CD4-positive, alpha-beta T cell (primary cell): ENCODE results near the gene CAPN15. TPM values are rescaled to one million over a fixed set of nuclear protein-coding genes. Genes with fewer than 3 reads are reported as not detected.
A peak's percentile ranks its signal among the peaks of the same experiment; 100 is the strongest.

Experiments
- ATAC-seq: fragments of 200-7000 bp; cut with Tn5 transposase; one replicate; pipeline ENCODE4 v1.10.0; 2022; ENCODE audit warnings: mild to moderate bottlenecking; ENCODE audit not compliant: poor library complexity
- CTCF ChIA-PET: fragments of 350-600 bp; sonication (Branson Sonifier 250); formaldehyde crosslinking; loops from one replicate; lab custom pipeline; 2021; ENCODE audit warnings: antibody characterized with exemption, inconsistent platforms; lab: Charles Lee
- POLR2A ChIA-PET: fragments of 350-600 bp; sonication (Branson Sonifier 250); formaldehyde crosslinking; loops from one replicate; lab custom pipeline; 2021; ENCODE audit warnings: antibody characterized with exemption, inconsistent platforms; lab: Charles Lee
- DNase-seq, 14 experiments: peaks; one replicate each; pipeline ENCODE4 v3.0.0-alpha.2; 2013 to 2020; ENCODE audit warnings: mixed read lengths in 2 of 14
- H3K27ac ChIP-seq, 2 donors: one replicate each; pipeline versions ENCODE4 v1.5.1 to v1.7.0; 2013; ENCODE audit warnings: low read length in 2 of 2, low read depth in 1 of 2, mild to moderate bottlenecking in 1 of 2
- H3K27me3 ChIP-seq, 2 experiments: 1 replicate in 1 of 2; 2 replicates in 1 of 2; pipeline versions ENCODE4 v1.6.1 to v1.7.0; 2013; ENCODE audit warnings: low read length in 2 of 2, control low read depth in 1 of 2, mild to moderate bottlenecking in 1 of 2, moderate library complexity in 1 of 2; ENCODE audit not compliant: insufficient read depth in 2 of 2, control insufficient read depth in 1 of 2
- H3K36me3 ChIP-seq: one replicate; pipeline ENCODE4 v1.6.1; 2013; ENCODE audit warnings: low read length, control low read depth; ENCODE audit not compliant: insufficient read depth
- H3K4me1 ChIP-seq: one replicate; pipeline ENCODE4 v1.6.1; 2013; ENCODE audit warnings: low read length, control low read depth; ENCODE audit not compliant: insufficient read depth
- H3K4me3 ChIP-seq: one replicate; pipeline ENCODE4 v1.5.1; 2013; ENCODE audit warnings: mild to moderate bottlenecking, low read length, moderate library complexity
- H3K9me3 ChIP-seq, 2 experiments: 1 replicate in 1 of 2; 2 replicates in 1 of 2; pipeline versions ENCODE4 v1.6.1 to v1.7.0; 2013; ENCODE audit warnings: low read length in 2 of 2, mild to moderate bottlenecking in 2 of 2, control low read depth in 1 of 2, moderate library complexity in 1 of 2; ENCODE audit not compliant: control insufficient read depth in 1 of 2, insufficient read depth in 1 of 2
- H3K27ac Mint-ChIP-seq: one replicate; pipeline ENCODE4 v1.8.0; 2020; ENCODE audit warnings: mixed read lengths
- H3K27me3 Mint-ChIP-seq: one replicate; pipeline ENCODE4 v1.8.0; 2021; ENCODE audit warnings: mixed read lengths
- H3K36me3 Mint-ChIP-seq: one replicate; pipeline ENCODE4 v1.8.0; 2021; ENCODE audit warnings: low read depth, mixed read lengths
- H3K4me1 Mint-ChIP-seq: one replicate; pipeline ENCODE4 v1.8.0; 2021; ENCODE audit warnings: low read depth, mixed read lengths
- H3K4me3 Mint-ChIP-seq: one replicate; pipeline ENCODE4 v1.8.0; 2020; ENCODE audit warnings: mild to moderate bottlenecking, mixed read lengths
- H3K9me3 Mint-ChIP-seq: one replicate; pipeline ENCODE4 v1.8.0; 2020; ENCODE audit warnings: mixed read lengths
- intact Hi-C, 2 experiments: fragments of 100-400 bp; cut with DNase I in 1 of 2; cut with micrococcal nuclease in 1 of 2; formaldehyde crosslinking; loops; one replicate each; pipeline versions ENCODE4 v1.15.1 to v1.9.0; 2023 to 2025; cut with DNase I, micrococcal nuclease
- total RNA-seq, 174 experiments: library from RNA in 2 of 174; stranded (reverse) in 2 of 174; gene quantifications; one replicate each; pipeline ENCODE4 v1.2.3 and lab custom pipeline; 2021 to 2026
- TF ChIP-seq, protein P1 (sequence below): fragments of 200-600 bp; IDR thresholded peaks from one replicate; pipeline ENCODE4 v1.8.0; 2022; ENCODE audit warnings: antibody characterized with exemption, mild to moderate bottlenecking

CAPN15 gene
- total RNA-seq, 2 experiments from 2014 or later: 35.5 to 36.9 TPM

DNA sequence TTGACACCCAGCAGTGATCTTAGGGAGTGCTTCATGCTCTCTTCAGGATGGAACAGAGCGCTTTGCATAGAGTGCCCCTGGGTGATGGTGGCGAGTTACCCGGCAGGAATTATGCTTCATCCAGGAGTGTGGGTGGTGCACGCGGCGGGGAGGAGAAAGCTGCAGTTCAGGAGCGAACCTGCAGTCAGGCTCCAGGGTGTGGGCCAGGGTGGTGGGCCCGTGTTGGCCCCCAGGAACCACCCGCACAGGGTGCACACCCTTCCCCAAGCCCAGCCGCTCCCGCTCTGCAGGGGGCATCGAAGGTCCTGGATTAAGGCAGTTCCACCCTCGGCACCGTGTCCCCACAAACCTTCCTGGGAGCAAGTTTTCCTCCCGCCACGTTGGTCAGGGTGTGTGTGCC lies 66.3 kb downstream of the CAPN15 start:
- H3K27me3 Mint-ChIP-seq: no peaks in the 10 kb centered on the region
- ChIA-PET CTCF (interaction anchor here (1.0 kb wide), 1 partner anchor 15 kb away, joined by 3 read pairs; no protein-coding TSS in a partner anchor), POLR2A (interaction anchor here (1.8 kb wide), 1 partner anchor 43 kb away, joined by 7 read pairs; the partner anchor contains the start of gene METTL26)
- Histone ChIP-seq H3K27me3 (no peaks in the 10 kb centered on the region), H3K4me1 (peaks cover 24% of the 10 kb centered on the region), H3K4me3 (no peak overlapping the region), H3K27ac (no peak overlapping the region), H3K36me3 (peaks cover 2% of the 10 kb centered on the region), H3K9me3 (no peaks in the 10 kb centered on the region)
- TF ChIP-seq, protein P1, sequence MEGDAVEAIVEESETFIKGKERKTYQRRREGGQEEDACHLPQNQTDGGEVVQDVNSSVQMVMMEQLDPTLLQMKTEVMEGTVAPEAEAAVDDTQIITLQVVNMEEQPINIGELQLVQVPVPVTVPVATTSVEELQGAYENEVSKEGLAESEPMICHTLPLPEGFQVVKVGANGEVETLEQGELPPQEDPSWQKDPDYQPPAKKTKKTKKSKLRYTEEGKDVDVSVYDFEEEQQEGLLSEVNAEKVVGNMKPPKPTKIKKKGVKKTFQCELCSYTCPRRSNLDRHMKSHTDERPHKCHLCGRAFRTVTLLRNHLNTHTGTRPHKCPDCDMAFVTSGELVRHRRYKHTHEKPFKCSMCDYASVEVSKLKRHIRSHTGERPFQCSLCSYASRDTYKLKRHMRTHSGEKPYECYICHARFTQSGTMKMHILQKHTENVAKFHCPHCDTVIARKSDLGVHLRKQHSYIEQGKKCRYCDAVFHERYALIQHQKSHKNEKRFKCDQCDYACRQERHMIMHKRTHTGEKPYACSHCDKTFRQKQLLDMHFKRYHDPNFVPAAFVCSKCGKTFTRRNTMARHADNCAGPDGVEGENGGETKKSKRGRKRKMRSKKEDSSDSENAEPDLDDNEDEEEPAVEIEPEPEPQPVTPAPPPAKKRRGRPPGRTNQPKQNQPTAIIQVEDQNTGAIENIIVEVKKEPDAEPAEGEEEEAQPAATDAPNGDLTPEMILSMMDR: no peak
- peaks cover 14% of the 10 kb centered on the region for H3K36me3 Mint-ChIP-seq
- DNase-seq (no peak), ATAC-seq (no peak)
- no peaks in the 10 kb centered on the region for H3K9me3 Mint-ChIP-seq
- H3K27ac Mint-ChIP-seq: no peak overlapping the region
- intact Hi-C loops: loop anchor here in 1 of 2 experiments (5.0 kb wide), 1 partner anchor 68 kb away; no protein-coding TSS in a partner anchor
- peaks cover 16% of the 10 kb centered on the region for H3K4me1 Mint-ChIP-seq
- H3K4me3 Mint-ChIP-seq: peak overlapping the region; percentile 48

DNA sequence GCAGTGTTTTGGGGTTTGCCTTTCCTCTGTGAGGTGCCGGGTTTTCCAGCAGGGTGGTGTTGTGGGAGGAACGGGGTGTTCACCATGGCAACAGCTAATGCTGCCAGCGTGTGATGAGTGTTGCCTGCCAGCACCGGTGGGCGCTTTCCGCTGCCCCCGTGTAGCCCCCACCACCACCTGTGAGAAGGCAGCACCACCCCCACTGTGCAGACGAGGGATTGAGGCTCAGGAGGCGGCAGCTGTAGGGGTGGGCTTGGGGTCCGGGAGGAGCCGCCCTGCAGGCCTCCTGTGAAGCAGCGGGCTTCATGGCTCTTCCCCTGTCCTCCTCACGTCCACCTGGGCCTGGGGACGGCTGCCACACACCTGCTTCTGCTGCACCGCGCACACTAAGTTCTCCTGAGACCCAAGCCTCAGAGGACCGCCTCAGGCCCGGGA lies 67.6 kb downstream of the CAPN15 start:
- peaks cover 7% of the 10 kb centered on the region for H3K36me3 ChIP-seq
- peaks cover 9% of the 10 kb centered on the region for H3K36me3 Mint-ChIP-seq
- H3K9me3 Mint-ChIP-seq: no peaks in the 10 kb centered on the region
- peaks cover 0 to 7% of the 10 kb centered on the region in 2 experiments for H3K9me3 ChIP-seq
- H3K27me3 Mint-ChIP-seq: no peaks in the 10 kb centered on the region
- ChIA-PET POLR2A (no interaction called here), CTCF (no interaction called here)
- peaks cover 24% of the 10 kb centered on the region for H3K4me1 ChIP-seq
- no peak for ATAC-seq
- H3K4me1 Mint-ChIP-seq: peaks cover 16% of the 10 kb centered on the region
- H3K27me3 ChIP-seq: no peaks in the 10 kb centered on the region
- no peak overlapping the region for H3K27ac Mint-ChIP-seq
- TF ChIP-seq, protein P1: no peak
- no peak overlapping the region for H3K4me3 ChIP-seq
- H3K27ac ChIP-seq: no peak overlapping the region
- intact Hi-C loops: no loop called here
- DNase-seq: no peak
- H3K4me3 Mint-ChIP-seq: no peak overlapping the region

DNA sequence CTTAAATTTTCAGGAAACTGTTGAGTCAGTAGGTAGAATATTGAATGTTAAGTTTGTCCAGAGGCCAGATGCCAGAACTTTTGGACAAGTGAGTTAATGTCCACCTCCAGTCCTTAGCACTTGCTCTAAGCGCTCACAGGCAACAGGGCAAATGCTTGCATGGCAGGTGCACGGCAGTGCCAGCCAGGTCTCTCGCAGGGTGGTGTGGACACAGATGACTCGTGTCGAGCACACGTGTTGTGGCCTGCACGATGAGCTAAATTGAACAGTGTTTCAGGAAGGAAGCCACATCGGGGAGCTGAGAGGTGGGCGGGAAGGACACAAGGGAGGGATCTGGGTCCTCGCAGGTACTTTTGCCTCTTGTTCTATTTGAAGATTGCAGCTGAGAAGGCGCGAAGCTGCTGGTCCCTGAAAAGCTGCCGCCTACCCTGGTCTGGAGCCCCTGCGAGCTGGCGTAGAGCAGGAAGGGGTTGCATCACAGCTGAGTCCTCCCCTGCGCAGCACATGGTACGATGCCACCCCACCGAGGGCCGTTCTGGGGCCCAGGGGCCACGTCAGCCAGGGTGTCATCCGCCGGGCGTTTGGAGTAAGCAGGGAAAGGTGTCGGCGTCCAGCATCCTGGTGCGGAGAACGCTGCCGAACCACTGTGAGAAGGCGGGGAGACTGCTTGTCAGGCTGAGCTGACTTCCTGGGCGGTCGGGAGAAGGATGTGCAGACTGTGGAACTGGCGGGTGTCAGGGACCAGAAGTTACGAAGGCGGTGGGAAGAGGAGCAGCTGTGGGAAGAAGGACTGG lies 68.6 kb downstream of the CAPN15 start:
- intact Hi-C loops: no loop called here
- Mint-ChIP-seq H3K4me3 (no peak overlapping the region), H3K9me3 (no peaks in the 10 kb centered on the region), H3K27ac (no peak overlapping the region), H3K27me3 (no peaks in the 10 kb centered on the region), H3K4me1 (peaks cover 8% of the 10 kb centered on the region), H3K36me3 (peaks cover 3% of the 10 kb centered on the region)
- Histone ChIP-seq H3K36me3 (peaks cover 7% of the 10 kb centered on the region), H3K9me3 (peaks cover 0 to 7% of the 10 kb centered on the region in 2 experiments), H3K4me1 (peaks cover 16% of the 10 kb centered on the region), H3K4me3 (no peak overlapping the region), H3K27ac (no peak overlapping the region), H3K27me3 (no peaks in the 10 kb centered on the region)
- CTCF ChIA-PET: no interaction called here
- TF ChIP-seq, protein P1: no peak
- DNase-seq (no peak), ATAC-seq (no peak)
- POLR2A ChIA-PET: no interaction called here
